ENCODE results near the gene ASB2. TPM values are rescaled to one million over a fixed set of nuclear protein-coding genes. Genes with fewer than 3 reads are reported as not detected.

Gene ASB2
- total RNA-seq, 1 experiment from 2014 or later, result not detected

GRCh38 chr14:93916498-93916897, 59.9 kb downstream of the ASB2 start:
- Mint-ChIP-seq H3K27ac (ENCODE audit: unreplicated experiment) (no peak overlapping the region), H3K27me3 (ENCODE audit: insufficient read depth, unreplicated experiment) (peaks cover 6% of the 10 kb centered on the region), H3K9me3 (ENCODE audit: unreplicated experiment) (peaks cover 19% of the 10 kb centered on the region), H3K4me3 (ENCODE audit: unreplicated experiment) (no peak overlapping the region), H3K4me1 (ENCODE audit: low read depth, unreplicated experiment) (no peaks in the 10 kb centered on the region), H3K36me3 (ENCODE audit: insufficient read depth, unreplicated experiment) (no peaks in the 10 kb centered on the region)
- DNase-seq, result no peak
- Histone ChIP-seq H3K27me3 (replicated peaks; ENCODE audit: control insufficient read depth, insufficient read depth, low read length) (no peaks in the 10 kb centered on the region), H3K4me1 (no peaks in the 10 kb centered on the region), H3K36me3 (ENCODE audit: control insufficient read depth, insufficient read depth, low read length) (no peaks in the 10 kb centered on the region), H3K9me3 (0 out of 2 replicates have a peak, but pooled peaks cover 4% of the 10 kb centered on the region), H3K4me3 (ENCODE audit: low read depth, low read length) (no peak overlapping the region)
- no peak for TF ChIP-seq CTCF (IDR thresholded peaks at IDR 0.05; ENCODE audit: insufficient read depth in 1 of 2, low read depth in 1 of 2, low read length in 1 of 2, severe bottlenecking in 1 of 2, unreplicated experiment in 1 of 2)
- BruUV-seq (replicated peaks), result no TSS peak
- POLR2A ChIA-PET, result no interaction called here
- CTCF ChIA-PET, result no interaction called here
- intact Hi-C loops (cut with micrococcal nuclease; ENCODE audit: unreplicated experiment), result no loop called here

- peaks cover 6% of the 10 kb centered on the region for H3K27me3 Mint-ChIP-seq (ENCODE audit: insufficient read depth, unreplicated experiment)
- CTCF ChIA-PET, result no interaction called here
- H3K4me3 Mint-ChIP-seq (ENCODE audit: unreplicated experiment), result no peak overlapping the region
- Histone ChIP-seq H3K9me3 (0 out of 2 replicates have a peak, but pooled peaks cover 4% of the 10 kb centered on the region), H3K36me3 (ENCODE audit: control insufficient read depth, insufficient read depth, low read length) (no peaks in the 10 kb centered on the region), H3K27me3 (replicated peaks; ENCODE audit: control insufficient read depth, insufficient read depth, low read length) (no peaks in the 10 kb centered on the region), H3K4me3 (ENCODE audit: low read depth, low read length) (no peak overlapping the region), H3K4me1 (no peaks in the 10 kb centered on the region)
- POLR2A ChIA-PET, result no interaction called here
- no peak for DNase-seq
- TF ChIP-seq CTCF (IDR thresholded peaks at IDR 0.05; ENCODE audit: insufficient read depth in 1 of 2, low read depth in 1 of 2, low read length in 1 of 2, severe bottlenecking in 1 of 2, unreplicated experiment in 1 of 2), result no peak
- peaks cover 19% of the 10 kb centered on the region for H3K9me3 Mint-ChIP-seq (ENCODE audit: unreplicated experiment)
- no peaks in the 10 kb centered on the region for H3K36me3 Mint-ChIP-seq (ENCODE audit: insufficient read depth, unreplicated experiment)
- H3K27ac Mint-ChIP-seq (ENCODE audit: unreplicated experiment), result no peak overlapping the region
- intact Hi-C loops (cut with micrococcal nuclease; ENCODE audit: unreplicated experiment), result no loop called here
- no TSS peak for BruUV-seq (replicated peaks)
- no peaks in the 10 kb centered on the region for H3K4me1 Mint-ChIP-seq (ENCODE audit: low read depth, unreplicated experiment)
These were observed 60.6 kb downstream of the ASB2 start for GRCh38 chr14:93915800-93916199.

- CTCF ChIA-PET, result no interaction called here
- intact Hi-C loops (cut with micrococcal nuclease; ENCODE audit: unreplicated experiment), result no loop called here
- no peak for DNase-seq
- Mint-ChIP-seq H3K4me1 (ENCODE audit: low read depth, unreplicated experiment) (no peaks in the 10 kb centered on the region), H3K36me3 (ENCODE audit: insufficient read depth, unreplicated experiment) (no peaks in the 10 kb centered on the region), H3K27me3 (ENCODE audit: insufficient read depth, unreplicated experiment) (peaks cover 6% of the 10 kb centered on the region), H3K27ac (ENCODE audit: unreplicated experiment) (no peak overlapping the region), H3K9me3 (ENCODE audit: unreplicated experiment) (peaks cover 19% of the 10 kb centered on the region), H3K4me3 (ENCODE audit: unreplicated experiment) (no peak overlapping the region)
- TF ChIP-seq CTCF (IDR thresholded peaks at IDR 0.05; ENCODE audit: insufficient read depth in 1 of 2, low read depth in 1 of 2, low read length in 1 of 2, severe bottlenecking in 1 of 2, unreplicated experiment in 1 of 2), result no peak
- H3K36me3 ChIP-seq (ENCODE audit: control insufficient read depth, insufficient read depth, low read length), result no peaks in the 10 kb centered on the region
- H3K27me3 ChIP-seq (replicated peaks; ENCODE audit: control insufficient read depth, insufficient read depth, low read length), result no peaks in the 10 kb centered on the region
- H3K9me3 ChIP-seq, result 0 out of 2 replicates have a peak, but pooled peaks cover 4% of the 10 kb centered on the region
- BruUV-seq (replicated peaks), result no TSS peak
- no peaks in the 10 kb centered on the region for H3K4me1 ChIP-seq
- H3K4me3 ChIP-seq (ENCODE audit: low read depth, low read length), result no peak overlapping the region
- POLR2A ChIA-PET, result no interaction called here
These were observed 61.2 kb downstream of the ASB2 start for GRCh38 chr14:93915070-93915705.
